Transverse colon (tissue), 4 donors: ENCODE measurements around the gene VEGFB. TPM values are rescaled to one million over a fixed set of nuclear protein-coding genes. Genes with fewer than 3 reads are reported as not detected.

Experiments used
- DNase-seq: peaks from one replicate; pipeline ENCODE4 v3.0.0-alpha.2; 2019
- H3K27ac ChIP-seq, 4 donors: fragments of 200-600 bp; sonication (generic); 2 replicates each; pipeline ENCODE4 v1.5.1; 2016 to 2018; ENCODE audit warnings: inconsistent platforms in 4 of 4
- H3K27me3 ChIP-seq: fragments of 200-600 bp; sonication (generic); 2 replicates; pipeline ENCODE4 v1.5.1; 2017; ENCODE audit warnings: inconsistent platforms
- H3K36me3 ChIP-seq, 4 donors: fragments of 200-600 bp; sonication (generic); 2 replicates each; pipeline ENCODE4 v1.5.1; 2017 to 2019; ENCODE audit warnings: inconsistent platforms in 4 of 4
- H3K4me1 ChIP-seq, 4 donors: fragments of 200-600 bp; sonication (generic); 2 replicates each; pipeline ENCODE4 v1.5.1; 2017 to 2020; ENCODE audit warnings: inconsistent platforms in 4 of 4
- H3K4me3 ChIP-seq, 4 donors: fragments of 200-600 bp; sonication (generic); 1 replicate in 1 of 4; 2 replicates in 3 of 4; pipeline versions ENCODE4 v1.5.1 to v1.6.1; 2017 to 2019; ENCODE audit warnings: inconsistent platforms in 4 of 4
- H3K9me3 ChIP-seq, 2 donors: fragments of 200-600 bp; sonication (generic); 2 replicates each; pipeline ENCODE4 v1.5.1; 2017 to 2019; ENCODE audit warnings: inconsistent platforms in 2 of 2
- EP300 ChIP-seq: sonication (generic); formaldehyde crosslinking; IDR thresholded peaks from one replicate; pipeline ENCODE4 v1.6.1; 2017; ENCODE audit warnings: antibody characterized with exemption, low read depth
- POLR2A ChIP-seq: fragments of 450-650 bp; IDR thresholded peaks from one replicate; pipeline ENCODE4 v1.6.1; 2016; ENCODE audit warnings: antibody characterized with exemption, mild to moderate bottlenecking, moderate library complexity
- POLR2AphosphoS5 ChIP-seq, 3 donors: sonication (generic); formaldehyde crosslinking; IDR thresholded peaks; one replicate each; pipeline ENCODE4 v1.6.1; 2016; ENCODE audit warnings: antibody characterized with exemption in 3 of 3
- WGBS, 2 donors: methylation state at CpG; one replicate each; pipeline ENCODE4 v1.1.5; 2018; ENCODE audit warnings: low coverage in 1 of 2; 5-methylcytosine and 5-hydroxymethylcytosine counted together
- in situ Hi-C, 4 donors: fragments of 200-750 bp; cut with MboI; loops; one replicate each; pipeline versions ENCODE4 v1.15.0 to v1.15.1; 2017; ENCODE audit warnings: low sequenced_read_pairs in 3 of 4, low pct_ligation_motif_present in 1 of 4, low pct_unique_long_range_greater_than_20kb in 1 of 4
- intact Hi-C: fragments of 100-400 bp; cut with DNase I; formaldehyde crosslinking; loops from one replicate; pipeline ENCODE4 v1.15.1; 2023; ENCODE audit warnings: low total_unique reads
- total RNA-seq, 4 donors: library from RNA; depleted of rRNA; stranded (reverse); fragments of >200 nt; gene quantifications; one replicate each; pipeline ENCODE4 v1.1.0, GENCODE V29; 2016
- TF ChIP-seq, protein P1 (sequence below), 5 experiments: fragments of 200-600 bp in 3 of 5; fragments of 450-650 bp in 2 of 5; sonication (generic) in 3 of 5; IDR thresholded peaks; 1 replicate in 2 of 5; 2 replicates in 3 of 5; pipeline ENCODE4 v1.5.1; 2016 to 2017; ENCODE audit warnings: antibody characterized with exemption in 5 of 5, inconsistent platforms in 3 of 5, mild to moderate bottlenecking in 2 of 5, moderate library complexity in 1 of 5

VEGFB gene
- total RNA-seq, 4 donors from 2014 or later = 34.0 to 84.9 (median 36.8) TPM

GRCh38 chr11:64225608-64226506, 8.5 kb upstream of the VEGFB start, which contains the start of the genes NUDT22 and TRPT1:
TSS of gene NUDT22 (plus strand) at chr11:64226274. CDS start at chr11:64226653, 379 bp downstream.
TSS of gene TRPT1 (minus strand) at chr11:64226186. CDS start at chr11:64225860, 326 bp downstream.
- no peak for TF ChIP-seq EP300
- TF ChIP-seq, protein P1, sequence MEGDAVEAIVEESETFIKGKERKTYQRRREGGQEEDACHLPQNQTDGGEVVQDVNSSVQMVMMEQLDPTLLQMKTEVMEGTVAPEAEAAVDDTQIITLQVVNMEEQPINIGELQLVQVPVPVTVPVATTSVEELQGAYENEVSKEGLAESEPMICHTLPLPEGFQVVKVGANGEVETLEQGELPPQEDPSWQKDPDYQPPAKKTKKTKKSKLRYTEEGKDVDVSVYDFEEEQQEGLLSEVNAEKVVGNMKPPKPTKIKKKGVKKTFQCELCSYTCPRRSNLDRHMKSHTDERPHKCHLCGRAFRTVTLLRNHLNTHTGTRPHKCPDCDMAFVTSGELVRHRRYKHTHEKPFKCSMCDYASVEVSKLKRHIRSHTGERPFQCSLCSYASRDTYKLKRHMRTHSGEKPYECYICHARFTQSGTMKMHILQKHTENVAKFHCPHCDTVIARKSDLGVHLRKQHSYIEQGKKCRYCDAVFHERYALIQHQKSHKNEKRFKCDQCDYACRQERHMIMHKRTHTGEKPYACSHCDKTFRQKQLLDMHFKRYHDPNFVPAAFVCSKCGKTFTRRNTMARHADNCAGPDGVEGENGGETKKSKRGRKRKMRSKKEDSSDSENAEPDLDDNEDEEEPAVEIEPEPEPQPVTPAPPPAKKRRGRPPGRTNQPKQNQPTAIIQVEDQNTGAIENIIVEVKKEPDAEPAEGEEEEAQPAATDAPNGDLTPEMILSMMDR (IDR thresholded peaks at IDR 0.05) = peak in 2 of 5 experiments; percentile 36 to 46
- TF ChIP-seq POLR2A = peak; percentile 93
- TF ChIP-seq POLR2AphosphoS5 (IDR thresholded peaks at IDR 0.05) = peak; percentile 89 to 95 (median 93)
- peaks cover 23 to 44% (median 36%) of the 10 kb centered on the region in 4 donors for H3K4me1 ChIP-seq
- no peaks in the 10 kb centered on the region for H3K27me3 ChIP-seq
- in situ Hi-C loops = no loop called here
- DNase-seq = peak; percentile 96
- peak within 1 kb of the TSS; percentile 59 to 90 (median 84) for H3K4me3 ChIP-seq
- intact Hi-C loops = no loop called here
- H3K36me3 ChIP-seq = no peaks in the 10 kb centered on the region
- 2% methylated on average over 50 of the region's 54 CpGs; no CpG with 5 or more reads in 1 of the 2 donors for WGBS, 2 donors
- H3K9me3 ChIP-seq = no peaks in the 10 kb centered on the region
- peak within 1 kb of the TSS; percentile 93 to 97 (median 95) for H3K27ac ChIP-seq

GRCh38 chr11:64226507-64227051, 7.8 kb upstream of the VEGFB start:
- in situ Hi-C loops (no loop called here), intact Hi-C loops (no loop called here)
- Histone ChIP-seq H3K4me1 (peaks cover 26 to 51% (median 43%) of the 10 kb centered on the region in 4 donors), H3K4me3 (peak overlapping the region; percentile 59 to 90 (median 84)), H3K27ac (peak overlapping the region; percentile 93 to 97 (median 95)), H3K36me3 (no peaks in the 10 kb centered on the region), H3K9me3 (no peaks in the 10 kb centered on the region), H3K27me3 (no peaks in the 10 kb centered on the region)
- 3% methylated on average over 16 of the region's 26 CpGs; no CpG with 5 or more reads in 1 of the 2 donors for WGBS, 2 donors
- TF ChIP-seq, protein P1 (IDR thresholded peaks at IDR 0.05) = no peak
- TF ChIP-seq EP300 (no peak), POLR2A (peak; percentile 25), POLR2AphosphoS5 (IDR thresholded peaks at IDR 0.05) (peak; percentile 23 to 76 (median 67))
- DNase-seq = peak; percentile 82

DNA sequence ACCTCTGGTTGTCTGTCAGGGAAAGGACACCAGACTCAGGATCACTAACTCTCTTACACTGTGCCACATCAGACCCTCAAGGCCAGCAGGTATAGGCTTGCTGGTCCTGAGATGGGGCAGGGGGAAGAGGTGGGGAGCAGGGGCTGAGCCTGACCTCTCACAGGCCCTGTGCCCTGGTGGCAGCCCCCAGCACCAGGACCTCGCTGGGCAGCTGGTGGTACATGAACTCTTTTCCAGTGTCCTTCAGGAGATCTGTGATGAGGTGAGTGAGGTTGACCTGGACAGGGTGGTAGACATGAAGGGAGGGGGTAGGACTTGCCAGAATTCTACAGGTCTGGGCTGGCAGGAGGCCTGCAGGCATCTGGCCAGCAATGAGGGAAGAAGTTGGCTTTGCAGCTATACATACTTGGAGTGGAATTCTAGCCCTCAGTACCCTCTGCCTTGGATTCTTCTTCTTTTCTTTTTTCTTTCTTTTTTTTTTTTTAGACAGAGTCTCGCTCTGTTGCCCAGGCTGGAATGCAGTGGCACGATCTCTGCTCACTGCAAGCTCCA, 6.9 kb upstream of the VEGFB start:
- H3K9me3 ChIP-seq = no peaks in the 10 kb centered on the region
- in situ Hi-C loops = no loop called here
- no peaks in the 10 kb centered on the region for H3K36me3 ChIP-seq
- TF ChIP-seq, protein P1 (IDR thresholded peaks at IDR 0.05) = no peak
- TF ChIP-seq EP300 (no peak), POLR2A (no peak), POLR2AphosphoS5 (IDR thresholded peaks at IDR 0.05) (no peak)
- H3K27ac ChIP-seq = peak overlapping the region; percentile 93 to 97 (median 95)
- 67 to 76% methylated on average over 2 to 3 of the region's 3 CpGs for WGBS, 2 donors
- peaks cover 26 to 60% (median 44%) of the 10 kb centered on the region in 4 donors for H3K4me1 ChIP-seq
- no peaks in the 10 kb centered on the region for H3K27me3 ChIP-seq
- intact Hi-C loops = no loop called here
- peak overlapping the region in 3 of 4 donors; percentile 59 to 90 (median 81) for H3K4me3 ChIP-seq
- DNase-seq = no peak
